ENCODE data around the gene DDI2. TPM values are rescaled to one million over a fixed set of nuclear protein-coding genes. Genes with fewer than 3 reads are reported as not detected.
A peak's percentile ranks its signal among the peaks of the same experiment; 100 is the strongest.
"Not testable (repeated sequence)": the region's sequence is repeated elsewhere in the genome, so short reads cannot be mapped to it uniquely, and the experiment has no call there.

DDI2 gene
- total and polyA plus RNA-seq, 4 donors, result 7.2 to 94.3 (median 24.2) TPM

- ATAC-seq (ENCODE audit: insufficient read depth, low FRiP score), result peak; percentile 41
- Histone ChIP-seq H3K9me3 (ENCODE audit: control insufficient read depth in 4 of 4, insufficient read depth in 3 of 4, low read length in 3 of 4) (peaks cover 0 to 1% (median 0%) of the 10 kb centered on the region in 4 donors), H3K27ac (ENCODE audit: low read depth in 1 of 2, low read length in 1 of 2) (peak overlapping the region in 1 of 2 donors; percentile 77), H3K9ac (ENCODE audit: insufficient read depth in 1 of 2, low read length in 2 of 2) (peak overlapping the region in 1 of 2 donors; percentile 25), H3K4me1 (ENCODE audit: control insufficient read depth in 5 of 5, insufficient read depth in 5 of 5, low read length in 5 of 5) (peaks cover 9 to 14% (median 12%) of the 10 kb centered on the region in 5 donors), H3K36me3 (ENCODE audit: control insufficient read depth in 4 of 4, insufficient read depth in 4 of 4, low read length in 4 of 4) (peaks cover 0 to 5% (median 3%) of the 10 kb centered on the region in 4 donors), H3K4me3 (no peak overlapping the region), H3K27me3 (ENCODE audit: control insufficient read depth in 3 of 3, insufficient read depth in 3 of 3, low read length in 2 of 3) (no peaks in the 10 kb centered on the region)
- TF ChIP-seq, protein P1, sequence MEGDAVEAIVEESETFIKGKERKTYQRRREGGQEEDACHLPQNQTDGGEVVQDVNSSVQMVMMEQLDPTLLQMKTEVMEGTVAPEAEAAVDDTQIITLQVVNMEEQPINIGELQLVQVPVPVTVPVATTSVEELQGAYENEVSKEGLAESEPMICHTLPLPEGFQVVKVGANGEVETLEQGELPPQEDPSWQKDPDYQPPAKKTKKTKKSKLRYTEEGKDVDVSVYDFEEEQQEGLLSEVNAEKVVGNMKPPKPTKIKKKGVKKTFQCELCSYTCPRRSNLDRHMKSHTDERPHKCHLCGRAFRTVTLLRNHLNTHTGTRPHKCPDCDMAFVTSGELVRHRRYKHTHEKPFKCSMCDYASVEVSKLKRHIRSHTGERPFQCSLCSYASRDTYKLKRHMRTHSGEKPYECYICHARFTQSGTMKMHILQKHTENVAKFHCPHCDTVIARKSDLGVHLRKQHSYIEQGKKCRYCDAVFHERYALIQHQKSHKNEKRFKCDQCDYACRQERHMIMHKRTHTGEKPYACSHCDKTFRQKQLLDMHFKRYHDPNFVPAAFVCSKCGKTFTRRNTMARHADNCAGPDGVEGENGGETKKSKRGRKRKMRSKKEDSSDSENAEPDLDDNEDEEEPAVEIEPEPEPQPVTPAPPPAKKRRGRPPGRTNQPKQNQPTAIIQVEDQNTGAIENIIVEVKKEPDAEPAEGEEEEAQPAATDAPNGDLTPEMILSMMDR (IDR thresholded peaks at IDR 0.05; ENCODE audit: control extremely low read depth, extremely low read depth), result no peak
- no peak for DNase-seq
- 16 to 29% methylated on average over 10 of the region's 10 CpGs for WGBS, 2 donors
Observed at GRCh38 chr1:15696956-15697521, 79.8 kb downstream of the DDI2 start.

GRCh38 chr1:15698201-15698600 is 80.9 kb downstream of the DDI2 start:
- WGBS, 2 donors, result 99 to 100% methylated on average over 2 of the region's 2 CpGs
- peaks cover 0 to 5% (median 3%) of the 10 kb centered on the region in 4 donors for H3K36me3 ChIP-seq (ENCODE audit: control insufficient read depth in 4 of 4, insufficient read depth in 4 of 4, low read length in 4 of 4)
- H3K4me1 ChIP-seq (ENCODE audit: control insufficient read depth in 5 of 5, insufficient read depth in 5 of 5, low read length in 5 of 5), result peaks cover 10 to 16% (median 14%) of the 10 kb centered on the region in 5 donors
- H3K27ac ChIP-seq (ENCODE audit: low read depth in 1 of 2, low read length in 1 of 2), result no peak overlapping the region
- no peaks in the 10 kb centered on the region for H3K27me3 ChIP-seq (ENCODE audit: control insufficient read depth in 3 of 3, insufficient read depth in 3 of 3, low read length in 2 of 3)
- H3K9me3 ChIP-seq (ENCODE audit: control insufficient read depth in 4 of 4, insufficient read depth in 3 of 4, low read length in 3 of 4), result peaks cover 0 to 2% (median 0%) of the 10 kb centered on the region in 4 donors
- ATAC-seq (ENCODE audit: insufficient read depth, low FRiP score), result no peak
- no peak overlapping the region for H3K4me3 ChIP-seq
- TF ChIP-seq, protein P1 (IDR thresholded peaks at IDR 0.05; ENCODE audit: control extremely low read depth, extremely low read depth), result no peak
- DNase-seq, result no peak
- no peak overlapping the region for H3K9ac ChIP-seq (ENCODE audit: insufficient read depth in 1 of 2, low read length in 2 of 2)

GRCh38 chr1:15699321-15699720 is 82.1 kb downstream of the DDI2 start:
- not testable (repeated sequence) for H3K4me3 ChIP-seq; ATAC-seq (ENCODE audit: insufficient read depth, low FRiP score); H3K27me3 ChIP-seq (ENCODE audit: control insufficient read depth in 3 of 3, insufficient read depth in 3 of 3, low read length in 2 of 3); H3K36me3 ChIP-seq (ENCODE audit: control insufficient read depth in 4 of 4, insufficient read depth in 4 of 4, low read length in 4 of 4); DNase-seq; H3K27ac ChIP-seq (ENCODE audit: low read depth in 1 of 2, low read length in 1 of 2); H3K9me3 ChIP-seq (ENCODE audit: control insufficient read depth in 4 of 4, insufficient read depth in 3 of 4, low read length in 3 of 4); H3K9ac ChIP-seq (ENCODE audit: insufficient read depth in 1 of 2, low read length in 2 of 2)
- H3K4me1 ChIP-seq (ENCODE audit: control insufficient read depth in 5 of 5, insufficient read depth in 5 of 5, low read length in 5 of 5), result peaks cover 18 to 24% (median 20%) of the 10 kb centered on the region in 5 donors
- 90 to 95% methylated on average over 4 of the region's 4 CpGs for WGBS, 2 donors

GRCh38 chr1:15700508-15700907 is 83.2 kb downstream of the DDI2 start:
- Histone ChIP-seq H3K27me3 (ENCODE audit: control insufficient read depth in 3 of 3, insufficient read depth in 3 of 3, low read length in 2 of 3) (no peaks in the 10 kb centered on the region), H3K9ac (ENCODE audit: insufficient read depth in 1 of 2, low read length in 2 of 2) (no peak overlapping the region), H3K4me3 (no peak overlapping the region), H3K9me3 (ENCODE audit: control insufficient read depth in 4 of 4, insufficient read depth in 3 of 4, low read length in 3 of 4) (peaks cover 0 to 2% (median 0%) of the 10 kb centered on the region in 4 donors), H3K4me1 (ENCODE audit: control insufficient read depth in 5 of 5, insufficient read depth in 5 of 5, low read length in 5 of 5) (peaks cover 20 to 24% (median 22%) of the 10 kb centered on the region in 5 donors), H3K36me3 (ENCODE audit: control insufficient read depth in 4 of 4, insufficient read depth in 4 of 4, low read length in 4 of 4) (peaks cover 0 to 5% (median 4%) of the 10 kb centered on the region in 4 donors), H3K27ac (ENCODE audit: low read depth in 1 of 2, low read length in 1 of 2) (peak overlapping the region in 1 of 2 donors; percentile 26)
- DNase-seq (peak; percentile 64 to 76 (median 69)), ATAC-seq (ENCODE audit: insufficient read depth, low FRiP score) (no peak)
- TF ChIP-seq, protein P1 (IDR thresholded peaks at IDR 0.05; ENCODE audit: control extremely low read depth, extremely low read depth), result no peak
- WGBS, 2 donors, result 61 to 82% methylated on average over 6 of the region's 6 CpGs
